Sigmoid colon (tissue), 7 donors: ENCODE data around the gene ELAPOR1. TPM values are rescaled to one million over a fixed set of nuclear protein-coding genes. Genes with fewer than 3 reads are reported as not detected.
"Not testable (repeated sequence)": the region's sequence is repeated elsewhere in the genome, so short reads cannot be mapped to it uniquely, and the experiment has no call there.

Experiments
- DNase-seq: peaks from one replicate; pipeline ENCODE4 v3.0.0-alpha.2; 2019
- H3K27ac ChIP-seq, 4 donors: fragments of 200-600 bp; sonication (generic); one replicate each; pipeline ENCODE4 v1.5.1; 2016 to 2019; ENCODE audit warnings: mild to moderate bottlenecking in 1 of 4
- H3K27me3 ChIP-seq, 3 donors: fragments of 200-600 bp; sonication (generic); one replicate each; pipeline ENCODE4 v1.5.1; 2019; ENCODE audit warnings: mild to moderate bottlenecking in 1 of 3
- H3K36me3 ChIP-seq, 4 donors: fragments of 200-600 bp; sonication (generic); one replicate each; pipeline ENCODE4 v1.5.1; 2016 to 2019
- H3K4me1 ChIP-seq, 4 donors: fragments of 200-600 bp; sonication (generic); one replicate each; pipeline ENCODE4 v1.5.1; 2017 to 2019
- H3K4me3 ChIP-seq, 4 donors: fragments of 200-600 bp; sonication (generic); one replicate each; pipeline ENCODE4 v1.5.1; 2017 to 2019; ENCODE audit warnings: mild to moderate bottlenecking in 2 of 4, moderate library complexity in 1 of 4
- H3K9me3 ChIP-seq, 4 donors: fragments of 200-600 bp in 3 of 4; sonication (generic) in 3 of 4; one replicate each; pipeline versions ENCODE4 v1.5.1 to v1.6.1; 2013 to 2019
- EP300 ChIP-seq, 4 donors: sonication (generic); formaldehyde crosslinking; IDR thresholded peaks; one replicate each; pipeline ENCODE4 v1.6.1; 2017; ENCODE audit warnings: antibody characterized with exemption in 4 of 4
- POLR2A ChIP-seq, 2 donors: fragments of 450-650 bp; IDR thresholded peaks; one replicate each; pipeline ENCODE4 v1.6.1; 2016; ENCODE audit warnings: antibody characterized with exemption in 2 of 2, mild to moderate bottlenecking in 2 of 2, moderate library complexity in 2 of 2
- POLR2AphosphoS5 ChIP-seq, 4 donors: sonication (generic); formaldehyde crosslinking; IDR thresholded peaks; one replicate each; pipeline ENCODE4 v1.6.1; 2017; ENCODE audit warnings: antibody characterized with exemption in 4 of 4
- WGBS, 2 donors: extraction: QIAGEN DNeasy Blood & Tissue Kit; methylation state at CpG; one replicate each; pipeline ENCODE4 v1.1.7; 2013; 5-methylcytosine and 5-hydroxymethylcytosine counted together
- intact Hi-C: fragments of 100-400 bp; cut with DNase I; formaldehyde crosslinking; loops from one replicate; pipeline ENCODE4 v1.15.1; 2023
- polyA plus RNA-seq, 3 donors: library from polyadenylated mRNA; stranded (reverse); fragments of 200-250 nt; gene quantifications; one replicate each; pipeline ENCODE4 v1.2.3, GENCODE V29; 2013
- total RNA-seq, 4 donors: library from RNA; depleted of rRNA; stranded (reverse); fragments of >200 nt; gene quantifications; one replicate each; pipeline ENCODE4 v1.1.0, GENCODE V29; 2016
- TF ChIP-seq, protein P1 (sequence below), 4 experiments: fragments of 450-650 bp in 3 of 4; fragments of 200-600 bp in 1 of 4; IDR thresholded peaks; one replicate each; pipeline ENCODE4 v1.5.1; 2016 to 2019; ENCODE audit warnings: antibody characterized with exemption in 4 of 4, mild to moderate bottlenecking in 3 of 4, moderate library complexity in 2 of 4
- donor health status: healthy with polysubstance abuse.
- donor health status: Bipolar disorder and iron deficiency.
- donor health status: healthy.

Gene ELAPOR1
- total and polyA plus RNA-seq, 7 donors, result 0.33 to 20.7 (median 0.71) TPM

DNA sequence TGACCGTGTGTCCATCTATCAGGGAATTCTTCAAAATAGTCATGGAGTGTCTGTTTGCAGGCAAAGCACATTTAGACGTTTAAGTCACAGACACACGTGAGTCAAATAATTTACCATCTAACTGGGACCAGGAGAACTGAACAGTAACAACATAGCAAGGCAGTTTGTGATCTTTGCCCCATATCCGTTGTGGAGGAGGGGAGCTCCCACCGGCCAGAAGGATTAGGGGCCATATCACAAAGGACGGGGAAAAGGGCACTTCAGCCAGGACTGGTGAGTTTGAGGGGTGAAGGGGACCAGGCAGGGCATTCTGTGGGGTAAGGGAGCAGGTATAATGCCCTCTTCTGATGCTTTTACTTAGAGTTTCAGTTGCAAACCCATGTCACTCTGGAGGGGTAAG lies 22.9 kb downstream of the ELAPOR1 start:
- H3K4me1 ChIP-seq, result no peaks in the 10 kb centered on the region
- no peaks in the 10 kb centered on the region for H3K9me3 ChIP-seq
- WGBS, 2 donors, result 14 to 67% methylated on average over 6 of the region's 6 CpGs
- no peak for DNase-seq
- no peaks in the 10 kb centered on the region for H3K27me3 ChIP-seq
- no peak overlapping the region for H3K27ac ChIP-seq
- TF ChIP-seq EP300 (IDR thresholded peaks at IDR 0.05), result no peak
- TF ChIP-seq POLR2A (IDR thresholded peaks at IDR 0.05), result no peak
- TF ChIP-seq POLR2AphosphoS5 (IDR thresholded peaks at IDR 0.05), result no peak
- TF ChIP-seq, protein P1, sequence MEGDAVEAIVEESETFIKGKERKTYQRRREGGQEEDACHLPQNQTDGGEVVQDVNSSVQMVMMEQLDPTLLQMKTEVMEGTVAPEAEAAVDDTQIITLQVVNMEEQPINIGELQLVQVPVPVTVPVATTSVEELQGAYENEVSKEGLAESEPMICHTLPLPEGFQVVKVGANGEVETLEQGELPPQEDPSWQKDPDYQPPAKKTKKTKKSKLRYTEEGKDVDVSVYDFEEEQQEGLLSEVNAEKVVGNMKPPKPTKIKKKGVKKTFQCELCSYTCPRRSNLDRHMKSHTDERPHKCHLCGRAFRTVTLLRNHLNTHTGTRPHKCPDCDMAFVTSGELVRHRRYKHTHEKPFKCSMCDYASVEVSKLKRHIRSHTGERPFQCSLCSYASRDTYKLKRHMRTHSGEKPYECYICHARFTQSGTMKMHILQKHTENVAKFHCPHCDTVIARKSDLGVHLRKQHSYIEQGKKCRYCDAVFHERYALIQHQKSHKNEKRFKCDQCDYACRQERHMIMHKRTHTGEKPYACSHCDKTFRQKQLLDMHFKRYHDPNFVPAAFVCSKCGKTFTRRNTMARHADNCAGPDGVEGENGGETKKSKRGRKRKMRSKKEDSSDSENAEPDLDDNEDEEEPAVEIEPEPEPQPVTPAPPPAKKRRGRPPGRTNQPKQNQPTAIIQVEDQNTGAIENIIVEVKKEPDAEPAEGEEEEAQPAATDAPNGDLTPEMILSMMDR (IDR thresholded peaks at IDR 0.05), result no peak
- H3K36me3 ChIP-seq, result no peaks in the 10 kb centered on the region
- intact Hi-C loops, result no loop called here
- no peak overlapping the region for H3K4me3 ChIP-seq

DNA sequence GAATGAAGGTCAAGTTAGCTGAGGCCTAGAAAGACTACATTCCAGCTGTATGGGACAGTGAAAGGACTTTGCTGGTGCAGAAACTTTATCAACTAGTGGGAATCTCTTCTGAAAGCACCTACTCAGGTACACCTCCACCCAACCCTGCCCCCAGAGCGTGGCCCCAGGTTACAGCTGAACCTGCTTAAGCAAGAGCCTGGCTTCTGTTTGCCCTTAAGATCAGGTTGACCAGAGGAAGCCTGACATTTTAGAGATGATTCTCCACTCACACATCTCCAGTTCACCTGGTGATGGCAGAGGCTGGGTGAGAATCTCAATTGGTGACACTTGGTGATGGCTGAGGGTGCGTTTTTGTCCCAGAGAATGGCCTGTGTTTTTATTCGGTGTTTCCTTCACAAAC lies 24.0 kb downstream of the ELAPOR1 start:
- no peak for DNase-seq
- Histone ChIP-seq H3K4me3 (no peak overlapping the region), H3K27ac (no peak overlapping the region), H3K9me3 (no peaks in the 10 kb centered on the region), H3K36me3 (no peaks in the 10 kb centered on the region), H3K4me1 (no peaks in the 10 kb centered on the region), H3K27me3 (no peaks in the 10 kb centered on the region)
- TF ChIP-seq, protein P1 (IDR thresholded peaks at IDR 0.05), result no peak
- no peak for TF ChIP-seq POLR2AphosphoS5 (IDR thresholded peaks at IDR 0.05)
- no peak for TF ChIP-seq EP300 (IDR thresholded peaks at IDR 0.05)
- TF ChIP-seq POLR2A (IDR thresholded peaks at IDR 0.05), result no peak
- intact Hi-C loops, result no loop called here
- 12 to 54% methylated on average over 3 of the region's 3 CpGs for WGBS, 2 donors

DNA sequence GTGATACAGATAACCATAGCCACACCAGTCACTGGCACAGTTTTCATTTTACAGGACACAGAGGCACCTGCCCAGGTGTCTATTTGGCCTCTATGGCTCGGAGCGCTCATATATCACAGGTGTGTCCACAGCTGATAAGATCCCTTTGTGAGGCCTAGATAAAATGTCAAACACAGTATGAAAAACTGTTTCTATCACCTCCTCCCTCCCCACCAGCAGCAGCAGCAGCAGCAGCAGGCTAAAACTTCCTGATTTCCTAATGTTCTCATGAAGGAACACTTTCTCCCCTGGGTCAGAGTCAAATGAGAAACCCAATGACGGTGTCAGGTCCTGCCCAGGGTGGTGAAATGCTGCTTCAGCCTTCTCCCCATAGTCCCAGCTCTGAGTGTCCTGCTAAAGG lies 24.4 kb downstream of the ELAPOR1 start:
- Histone ChIP-seq H3K36me3 (no peaks in the 10 kb centered on the region), H3K27me3 (no peaks in the 10 kb centered on the region), H3K9me3 (no peaks in the 10 kb centered on the region), H3K27ac (no peak overlapping the region), H3K4me1 (no peaks in the 10 kb centered on the region), H3K4me3 (no peak overlapping the region)
- DNase-seq, result no peak
- WGBS, 2 donors, result 14 to 70% methylated on average over 3 of the region's 3 CpGs
- intact Hi-C loops, result no loop called here
- TF ChIP-seq EP300 (IDR thresholded peaks at IDR 0.05) (no peak), POLR2AphosphoS5 (IDR thresholded peaks at IDR 0.05) (no peak), POLR2A (IDR thresholded peaks at IDR 0.05) (no peak)
- TF ChIP-seq, protein P1 (IDR thresholded peaks at IDR 0.05), result no peak

DNA sequence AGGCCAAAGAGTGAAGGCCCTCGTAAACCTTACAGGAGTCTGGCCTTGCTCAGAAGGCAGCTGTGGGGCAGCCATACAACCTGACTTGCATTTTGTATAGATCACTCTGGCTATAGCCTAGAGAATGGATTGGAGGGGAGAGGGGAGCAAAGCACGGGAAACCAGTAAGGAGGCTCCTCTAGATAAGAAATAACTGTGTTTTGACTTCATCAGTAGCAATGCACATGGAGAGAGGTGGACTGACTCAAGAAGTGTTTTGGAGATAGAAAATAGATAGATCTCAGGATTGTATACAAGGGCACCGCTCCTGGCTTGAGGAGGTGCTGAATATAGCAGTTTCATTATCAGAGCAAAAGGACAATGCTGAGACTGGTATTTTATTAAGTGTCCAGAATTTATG lies 26.5 kb downstream of the ELAPOR1 start:
- no peak for TF ChIP-seq POLR2A (IDR thresholded peaks at IDR 0.05)
- no peak for TF ChIP-seq EP300 (IDR thresholded peaks at IDR 0.05)
- TF ChIP-seq, protein P1 (IDR thresholded peaks at IDR 0.05), result no peak
- no peak for TF ChIP-seq POLR2AphosphoS5 (IDR thresholded peaks at IDR 0.05)
- Histone ChIP-seq H3K9me3 (no peaks in the 10 kb centered on the region), H3K4me3 (no peak overlapping the region), H3K4me1 (no peaks in the 10 kb centered on the region), H3K27ac (no peak overlapping the region), H3K36me3 (no peaks in the 10 kb centered on the region), H3K27me3 (no peaks in the 10 kb centered on the region)
- DNase-seq, result no peak
- intact Hi-C loops, result no loop called here
- WGBS, 2 donors, result 75 to 91% methylated on average over 3 of the region's 3 CpGs

DNA sequence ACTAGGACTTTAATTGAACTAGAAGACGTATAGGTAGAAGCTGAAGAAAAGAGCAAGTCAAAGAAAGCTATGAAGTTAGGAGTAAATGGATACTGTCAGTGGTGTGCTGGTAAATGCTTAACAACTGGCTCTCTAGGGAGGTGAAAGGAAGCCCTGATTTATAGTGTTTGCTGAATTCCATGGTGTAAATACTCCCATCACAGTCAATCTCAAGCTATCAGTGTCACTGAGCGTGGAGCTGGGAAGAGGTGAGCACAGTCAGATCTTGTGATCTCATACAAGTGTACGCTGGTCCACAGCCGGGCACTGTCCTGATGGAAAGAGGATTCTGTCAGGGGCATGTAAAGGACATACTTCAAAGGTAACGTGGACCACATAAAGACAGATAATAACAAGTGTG lies 28.3 kb downstream of the ELAPOR1 start:
- Histone ChIP-seq H3K4me1 (no peaks in the 10 kb centered on the region), H3K27me3 (no peaks in the 10 kb centered on the region), H3K9me3 (no peaks in the 10 kb centered on the region), H3K27ac (no peak overlapping the region), H3K36me3 (no peaks in the 10 kb centered on the region), H3K4me3 (no peak overlapping the region)
- intact Hi-C loops, result no loop called here
- WGBS, 2 donors, result 34 to 72% methylated on average over 5 of the region's 5 CpGs
- DNase-seq, result no peak
- no peak for TF ChIP-seq EP300 (IDR thresholded peaks at IDR 0.05)
- TF ChIP-seq, protein P1 (IDR thresholded peaks at IDR 0.05), result no peak
- no peak for TF ChIP-seq POLR2A (IDR thresholded peaks at IDR 0.05)
- no peak for TF ChIP-seq POLR2AphosphoS5 (IDR thresholded peaks at IDR 0.05)

DNA sequence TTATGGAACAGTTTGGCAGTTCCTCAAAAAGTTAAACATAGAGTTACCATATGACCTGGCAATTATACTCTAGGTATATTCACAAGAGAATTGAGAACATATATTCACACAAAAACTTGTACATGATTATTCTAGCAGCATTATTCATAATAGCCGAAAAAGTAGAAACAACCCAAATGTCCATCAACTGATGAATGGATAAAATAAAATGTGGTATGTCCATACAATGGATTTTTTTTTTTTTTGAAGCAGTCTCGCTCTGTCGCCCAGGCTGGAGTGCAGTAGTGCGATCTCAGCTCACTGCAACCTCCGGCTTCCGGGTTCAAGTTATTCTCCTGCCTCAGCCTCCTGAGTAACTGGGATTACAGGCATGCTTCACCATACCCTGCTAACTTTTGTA lies 28.8 kb downstream of the ELAPOR1 start:
- intact Hi-C loops, H3K27me3 ChIP-seq, H3K36me3 ChIP-seq, H3K9me3 ChIP-seq, H3K4me1 ChIP-seq, DNase-seq, H3K27ac ChIP-seq, H3K4me3 ChIP-seq: not testable (repeated sequence)
- WGBS, 2 donors, result 88 to 97% methylated on average over 6 of the region's 6 CpGs
